ENCODE results near the gene OLFML2B. TPM values are rescaled to one million over a fixed set of nuclear protein-coding genes. Genes with fewer than 3 reads are reported as not detected.
"Not testable (repeated sequence)": the region's sequence is repeated elsewhere in the genome, so short reads cannot be mapped to it uniquely, and the experiment has no call there.

Gene OLFML2B
- total RNA-seq, 1 donor from 2014 or later = 2.4 TPM

DNA sequence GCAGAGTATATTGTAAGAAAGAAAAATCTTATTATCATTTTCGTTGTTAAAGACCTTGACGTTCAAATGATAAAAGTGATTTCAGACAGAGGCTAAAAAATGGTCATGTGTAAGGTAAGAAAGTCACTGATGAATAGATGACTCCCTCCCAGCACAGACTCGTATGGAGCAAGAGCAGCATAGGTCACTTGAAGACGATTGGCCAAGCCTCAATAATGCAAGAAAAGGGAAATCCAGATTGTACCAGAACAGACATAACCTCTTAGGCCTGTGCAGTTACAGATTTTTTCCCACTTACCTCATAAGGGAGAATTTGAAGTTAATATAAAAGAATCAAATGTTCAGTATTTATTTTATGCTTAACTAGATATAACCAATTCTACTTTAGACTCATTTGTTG is 16.3 kb upstream of the OLFML2B start:
- ATAC-seq = no peak
- no peak for DNase-seq
- intact Hi-C loops (cut with micrococcal nuclease) = no loop called here

DNA sequence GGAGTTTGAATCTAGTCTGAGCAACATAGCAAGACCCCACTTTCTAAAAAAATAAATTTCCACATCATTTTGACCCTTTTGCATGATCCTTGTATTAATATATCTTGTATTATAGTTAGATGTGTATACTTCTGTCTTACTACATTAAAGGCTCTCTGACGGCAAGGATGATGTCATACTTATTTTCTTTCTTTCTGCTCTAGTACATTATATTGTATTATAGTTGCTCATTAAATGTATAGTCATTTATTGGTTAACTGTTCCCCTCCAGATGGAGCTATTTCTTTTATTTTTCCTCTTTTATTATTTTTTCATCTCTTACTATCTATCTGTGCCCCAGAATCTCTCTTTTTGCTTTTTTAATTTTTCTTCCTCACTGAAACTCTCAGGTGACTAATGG is 15.0 kb upstream of the OLFML2B start:
- DNase-seq (no peak), ATAC-seq (no peak)
- intact Hi-C loops (cut with micrococcal nuclease) = loop anchor here (5.0 to 10.0 kb wide), 2 partner anchors 174 to 246 kb away; no protein-coding TSS in a partner anchor

DNA sequence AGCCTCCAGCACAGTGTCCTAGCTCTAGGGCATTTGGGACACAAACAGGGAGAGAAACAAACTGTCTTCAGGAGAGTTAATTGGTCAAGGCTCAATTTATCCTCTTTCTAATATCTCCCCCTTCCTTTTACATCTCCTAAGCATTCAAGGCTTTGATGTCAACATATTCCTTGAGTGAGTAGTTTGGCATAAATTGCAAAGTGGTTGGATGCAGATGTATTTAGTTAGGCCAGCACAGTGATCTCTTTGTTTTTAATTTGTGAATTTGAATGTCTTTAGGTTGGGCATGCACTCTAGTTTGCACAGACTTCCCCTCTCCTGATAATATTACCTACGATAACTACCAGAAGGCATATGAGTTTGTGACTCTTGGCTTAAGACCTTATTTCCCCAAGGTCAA is 12.5 kb upstream of the OLFML2B start:
- ATAC-seq = no peak
- intact Hi-C loops (cut with micrococcal nuclease) = loop anchor here (5.0 to 10.0 kb wide), 2 partner anchors 171 to 244 kb away; no protein-coding TSS in a partner anchor
- no peak for DNase-seq

DNA sequence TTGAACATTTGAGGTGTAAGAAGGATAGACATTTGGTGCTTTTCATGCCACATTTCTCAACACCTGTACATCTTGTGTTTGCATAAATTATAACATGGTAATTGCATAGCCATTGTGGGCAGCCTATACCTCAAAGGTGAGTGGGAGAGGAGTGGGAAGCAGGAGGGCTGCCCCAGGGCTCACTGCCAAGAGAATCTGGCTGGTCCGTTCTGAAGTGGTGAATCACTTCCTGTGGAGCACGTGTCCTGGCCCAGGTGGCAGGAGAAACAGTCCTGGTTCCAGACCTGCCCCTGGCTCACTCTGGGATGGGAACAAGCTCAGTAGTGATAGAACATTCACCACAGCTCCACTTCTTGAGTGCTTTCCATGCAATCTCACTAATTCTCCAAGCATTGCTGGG is 11.6 kb upstream of the OLFML2B start:
- intact Hi-C loops (cut with micrococcal nuclease) = loop anchor here (5.0 to 10.0 kb wide), 2 partner anchors 170 to 243 kb away; no protein-coding TSS in a partner anchor
- no peak for ATAC-seq
- no peak for DNase-seq

DNA sequence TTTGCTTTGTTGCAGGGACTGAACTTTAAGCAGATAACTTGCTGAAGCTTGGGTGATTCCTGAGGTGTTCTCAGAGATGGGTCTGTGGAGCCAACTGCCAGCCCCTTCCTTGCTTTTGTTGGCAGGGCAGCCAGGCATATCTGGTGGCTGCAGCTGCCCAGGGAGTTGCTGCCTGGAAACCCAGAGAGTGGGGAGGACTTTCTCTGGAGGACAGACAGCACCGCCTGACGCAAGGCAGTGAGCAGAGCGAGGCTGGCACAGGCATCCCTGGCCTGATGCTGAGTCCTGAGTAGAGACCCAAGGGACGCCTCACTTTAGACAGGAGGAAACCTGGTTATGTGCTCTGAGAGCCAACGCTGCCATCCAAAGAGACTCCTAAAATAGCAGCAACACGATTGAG is 9.8 kb upstream of the OLFML2B start:
- ATAC-seq = peak; percentile 95
- intact Hi-C loops (cut with micrococcal nuclease) = loop anchor here (10.0 kb wide), 1 partner anchor 169 kb away; no protein-coding TSS in a partner anchor
- DNase-seq = peak; percentile 69

DNA sequence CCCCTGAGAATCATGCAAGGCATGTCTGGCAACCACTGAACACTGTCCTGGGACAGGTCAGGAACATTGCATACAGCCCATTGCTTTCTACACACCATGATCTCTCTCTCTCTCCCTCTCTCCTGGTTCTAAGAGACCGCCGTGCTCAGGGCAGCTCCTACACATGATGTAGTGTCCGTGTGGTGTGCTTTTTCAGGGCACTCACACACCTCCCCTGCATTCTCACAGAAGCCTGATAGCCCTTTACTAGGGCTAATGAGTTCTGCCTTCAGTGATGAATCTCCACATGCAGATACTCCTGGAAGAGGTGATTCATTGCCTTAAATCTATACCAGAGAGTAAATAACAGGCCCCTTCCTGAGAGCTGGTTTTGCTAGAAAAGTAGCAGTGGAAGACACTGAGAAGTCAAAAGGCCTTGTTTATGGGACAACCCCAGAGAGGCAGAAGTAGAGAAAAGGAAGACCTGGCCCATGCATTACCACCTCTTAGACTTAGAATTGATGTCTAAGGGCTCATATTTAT is 7.2 kb upstream of the OLFML2B start:
- ATAC-seq = no peak
- no peak for DNase-seq
- intact Hi-C loops (cut with micrococcal nuclease) = loop anchor here (10.0 kb wide), 1 partner anchor 166 kb away; no protein-coding TSS in a partner anchor

DNA sequence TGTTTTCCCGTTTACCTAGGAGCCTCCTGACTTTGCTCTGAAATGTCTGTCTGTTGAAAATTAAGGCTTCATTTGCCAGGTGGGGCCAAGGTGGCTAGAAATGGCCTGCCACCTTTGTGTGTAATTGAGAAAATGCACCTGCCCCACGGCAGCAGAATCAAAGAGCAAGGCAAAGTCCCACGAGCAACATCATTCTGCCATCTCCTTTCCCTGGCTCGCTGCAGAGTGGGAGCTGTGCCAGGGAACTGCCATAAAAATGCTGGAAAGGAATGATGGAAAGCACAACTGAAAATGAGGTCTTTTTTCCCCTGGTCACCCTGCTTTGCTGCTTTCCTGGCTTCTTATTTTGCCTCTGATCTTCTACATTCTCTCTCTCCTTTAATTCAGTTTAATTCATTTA is 5.5 kb upstream of the OLFML2B start:
- no peak for DNase-seq
- ATAC-seq = no peak
- intact Hi-C loops (cut with micrococcal nuclease) = no loop called here

DNA sequence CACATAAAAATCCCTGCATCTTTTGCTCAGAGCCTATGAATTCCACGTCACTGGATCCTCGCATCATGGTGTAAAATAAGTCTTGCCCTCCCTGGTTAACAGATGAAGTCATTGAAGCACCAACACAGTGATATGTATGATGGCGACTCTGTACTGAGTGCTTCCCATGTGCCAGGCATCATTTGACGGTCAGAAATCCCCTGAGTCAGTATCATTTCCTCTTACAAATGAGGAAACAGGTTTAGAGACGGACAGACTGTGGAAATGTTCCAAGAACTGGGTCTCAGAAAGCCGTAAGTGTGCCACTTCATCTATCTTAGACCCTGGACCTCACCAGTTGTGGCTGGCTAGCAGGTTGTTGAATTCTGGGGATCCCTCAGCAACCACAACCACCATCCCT is 5.1 kb upstream of the OLFML2B start:
- ATAC-seq (no peak), DNase-seq (no peak)
- intact Hi-C loops (cut with micrococcal nuclease) = no loop called here

DNA sequence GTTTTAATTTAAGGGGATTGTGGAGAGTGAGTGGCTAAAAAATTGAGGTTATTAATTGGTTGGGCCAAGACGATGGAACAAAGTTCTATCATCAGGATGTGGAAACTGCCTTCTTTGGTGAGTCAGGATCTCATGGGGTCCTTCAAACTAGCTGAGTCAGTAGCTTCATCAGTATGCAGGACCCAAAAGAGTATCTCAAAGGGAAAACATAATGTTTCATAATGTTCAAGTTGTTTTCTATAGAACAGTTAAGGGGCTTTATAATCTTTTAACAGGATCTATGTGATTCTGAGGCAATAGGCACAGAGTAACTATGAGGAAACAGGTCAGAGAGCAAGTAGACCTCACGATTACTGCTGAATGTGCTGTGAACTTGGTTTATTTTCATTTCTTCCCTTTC is 3.2 kb upstream of the OLFML2B start:
- intact Hi-C loops (cut with micrococcal nuclease) = no loop called here
- DNase-seq (no peak), ATAC-seq (no peak)

DNA sequence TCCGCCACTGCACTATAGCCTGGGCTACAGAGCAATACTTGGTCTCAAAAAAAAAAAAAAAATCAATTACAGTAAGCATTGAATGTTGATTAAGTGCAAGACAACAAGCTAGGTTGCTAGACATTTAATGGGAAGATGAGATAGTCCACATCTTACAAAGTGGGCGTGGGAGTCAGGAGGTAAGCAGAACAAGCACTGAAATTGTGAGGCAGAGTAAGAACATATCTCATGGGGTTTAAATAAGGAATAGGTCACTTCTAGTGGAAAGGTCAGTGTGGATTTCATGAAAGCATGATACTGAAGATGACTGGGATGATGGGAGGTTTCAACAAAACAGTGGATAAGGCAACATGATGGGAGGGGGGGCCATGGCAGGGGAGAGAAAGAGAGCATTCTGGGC is 1.9 kb upstream of the OLFML2B start:
- intact Hi-C loops (cut with micrococcal nuclease) = no loop called here
- DNase-seq (no peak), ATAC-seq (no peak)

DNA sequence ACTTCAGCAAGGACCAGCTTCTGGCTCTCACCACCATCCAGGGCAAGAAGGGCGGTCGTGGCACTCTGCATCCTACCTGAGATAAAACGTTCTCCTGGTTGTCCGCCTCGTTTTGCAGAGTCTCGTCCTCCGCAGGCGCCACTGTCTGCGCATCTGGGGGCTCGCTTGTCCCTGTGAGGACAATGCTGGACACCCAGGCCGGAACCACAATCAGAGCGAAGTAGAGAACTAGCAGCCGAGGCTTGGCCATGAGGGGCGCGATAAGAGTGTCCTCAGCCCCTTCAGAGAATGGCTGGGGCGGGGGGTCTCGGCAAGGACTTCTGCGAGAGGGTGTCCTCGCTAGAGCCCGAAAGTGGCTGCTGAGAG is 505 bp downstream of the OLFML2B start:
- intact Hi-C loops (cut with micrococcal nuclease) = no loop called here
- no peak for DNase-seq
- peak; percentile 2 for ATAC-seq

DNA sequence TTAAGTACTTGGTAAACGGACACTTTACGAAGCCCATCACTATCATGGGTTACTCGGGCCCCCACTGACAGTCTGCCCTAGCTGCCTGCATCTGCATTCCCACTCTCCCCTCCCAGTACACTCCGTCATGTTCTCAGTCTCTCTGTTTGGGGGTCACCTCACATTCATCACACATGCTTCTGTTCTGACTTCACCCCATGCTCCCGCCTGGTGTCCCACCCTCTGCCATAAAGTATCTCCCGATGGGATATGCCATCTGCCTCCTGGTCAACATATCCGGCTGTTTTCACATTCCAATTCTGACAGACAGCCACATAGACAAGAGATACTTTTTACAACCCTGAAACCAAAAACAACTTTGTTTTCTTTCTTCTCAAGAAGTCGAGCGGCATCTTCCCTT is 1.0 kb downstream of the OLFML2B start:
- DNase-seq = no peak
- intact Hi-C loops (cut with micrococcal nuclease) = no loop called here
- ATAC-seq = no peak

DNA sequence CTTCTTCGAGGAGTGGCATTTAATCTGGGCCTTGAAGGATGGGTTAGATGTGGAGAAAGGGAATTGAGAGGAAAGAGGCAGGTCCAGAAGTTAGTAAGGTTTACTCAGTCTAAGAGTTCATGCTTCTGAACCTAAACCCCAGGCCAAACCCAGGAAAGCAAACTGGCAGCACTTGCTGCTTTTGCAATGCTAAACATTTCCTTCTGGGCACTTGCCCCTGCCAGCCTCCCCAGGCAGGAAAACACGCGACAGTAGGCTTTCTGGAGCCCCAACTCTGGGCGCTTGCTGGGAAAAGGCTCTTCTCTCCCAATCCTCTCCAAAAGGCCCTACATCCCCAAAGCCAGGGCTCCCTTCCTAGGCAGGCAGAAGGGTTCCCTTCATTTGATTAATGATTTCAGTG is 2.5 kb downstream of the OLFML2B start:
- intact Hi-C loops (cut with micrococcal nuclease) = no loop called here
- no peak for ATAC-seq
- DNase-seq = no peak

DNA sequence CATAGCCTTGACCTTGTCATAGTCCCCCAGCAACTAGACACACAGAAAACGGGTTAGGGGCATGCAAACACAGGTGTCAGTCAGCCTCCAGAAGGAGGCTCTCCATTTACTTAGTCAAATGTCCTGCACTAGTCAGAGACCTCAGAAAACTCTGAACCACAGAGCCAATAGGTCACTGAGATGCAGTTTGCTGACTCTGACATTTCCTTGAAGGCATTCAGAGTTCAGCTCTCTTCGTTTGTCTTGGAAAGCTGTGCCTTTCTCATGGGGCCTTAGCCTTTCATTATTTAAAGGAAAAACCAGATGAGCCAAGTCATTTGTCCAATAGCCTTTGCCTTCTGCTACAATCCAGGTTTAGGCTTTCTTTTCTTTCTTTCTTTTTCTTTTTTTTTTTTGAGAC is 3.5 kb downstream of the OLFML2B start:
- intact Hi-C loops (cut with micrococcal nuclease) = no loop called here
- no peak for ATAC-seq
- DNase-seq = no peak

DNA sequence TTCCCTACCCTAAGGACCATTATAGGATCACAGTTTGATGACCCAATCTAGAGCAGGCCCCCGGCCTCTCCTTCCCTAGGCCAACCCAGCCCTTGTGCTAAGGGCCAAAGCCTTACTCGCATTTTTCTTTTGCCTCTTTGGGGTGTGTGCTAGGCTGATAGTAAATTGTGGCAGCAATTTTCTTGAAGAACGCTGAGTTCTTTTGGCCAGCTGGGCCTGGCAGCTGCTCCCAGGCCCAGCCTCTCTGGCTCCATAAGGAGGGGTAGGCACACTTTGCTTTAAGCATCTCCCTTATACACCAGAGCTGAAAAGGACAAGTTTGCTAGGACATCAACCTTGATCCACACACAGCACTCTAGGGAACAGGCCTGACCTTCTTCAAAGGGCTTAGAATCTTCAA is 4.2 kb downstream of the OLFML2B start:
- ATAC-seq (peak; percentile 2), DNase-seq (no peak)
- intact Hi-C loops (cut with micrococcal nuclease) = no loop called here

DNA sequence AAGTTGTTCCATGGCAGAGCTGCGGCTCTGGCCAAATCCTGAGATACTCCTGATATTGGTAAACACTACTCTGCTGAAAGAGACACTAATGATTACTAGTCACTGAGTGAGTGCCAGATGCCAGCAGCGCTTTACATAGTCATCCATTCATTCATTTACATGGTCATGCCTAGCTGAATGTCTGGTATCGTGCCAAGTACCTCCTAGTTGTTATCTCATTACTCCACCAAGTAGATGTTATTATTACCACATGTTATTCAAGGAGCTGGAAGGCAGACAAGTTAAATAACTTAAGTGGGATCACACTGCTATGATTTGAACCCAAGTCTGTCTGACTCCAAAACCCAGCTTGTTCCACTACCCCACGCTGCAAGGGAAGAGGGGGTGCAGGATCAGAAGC is 4.7 kb downstream of the OLFML2B start:
- ATAC-seq = peak; percentile 30
- intact Hi-C loops (cut with micrococcal nuclease) = no loop called here
- no peak for DNase-seq

DNA sequence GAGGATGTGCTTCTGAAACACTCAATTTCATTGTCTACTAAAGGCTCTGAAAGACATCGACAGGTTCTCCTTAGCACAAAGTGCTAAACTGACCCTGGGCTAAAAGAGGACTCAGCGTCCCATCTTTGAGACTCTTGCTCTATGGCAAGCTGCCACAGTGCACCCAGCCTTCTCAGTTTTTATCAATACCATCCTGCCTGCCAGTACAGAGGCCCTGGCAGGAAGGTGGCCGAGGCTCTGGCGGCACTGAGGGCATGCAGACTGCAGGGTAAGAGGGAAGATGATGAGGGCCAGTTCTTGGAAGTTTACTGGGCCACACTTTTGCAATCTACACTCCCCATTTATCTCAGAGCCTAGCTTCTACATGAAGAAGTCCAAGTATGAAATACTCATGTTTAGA is 5.3 kb downstream of the OLFML2B start:
- intact Hi-C loops (cut with micrococcal nuclease) = no loop called here
- ATAC-seq = peak; percentile 84
- DNase-seq = peak; percentile 62

DNA sequence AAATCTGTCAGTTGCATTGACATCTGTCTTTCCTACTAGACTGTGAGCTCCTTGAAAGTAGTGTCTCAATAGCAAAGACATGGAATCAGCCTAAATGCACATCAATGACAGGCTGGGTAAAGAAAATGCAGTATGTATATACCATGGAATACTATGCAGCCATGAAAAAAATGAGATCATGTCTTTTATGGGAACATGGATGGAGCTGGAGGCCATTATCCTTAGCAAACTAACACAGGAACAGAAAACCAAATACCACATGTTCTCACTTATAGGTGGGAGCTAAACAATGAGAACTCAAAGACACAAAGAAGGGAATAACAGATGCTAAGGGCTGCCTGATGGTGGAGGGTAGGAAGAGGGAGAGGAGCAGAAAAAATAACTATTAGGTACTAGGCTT is 5.9 kb downstream of the OLFML2B start:
- intact Hi-C loops (cut with micrococcal nuclease); DNase-seq; ATAC-seq: not testable (repeated sequence)

DNA sequence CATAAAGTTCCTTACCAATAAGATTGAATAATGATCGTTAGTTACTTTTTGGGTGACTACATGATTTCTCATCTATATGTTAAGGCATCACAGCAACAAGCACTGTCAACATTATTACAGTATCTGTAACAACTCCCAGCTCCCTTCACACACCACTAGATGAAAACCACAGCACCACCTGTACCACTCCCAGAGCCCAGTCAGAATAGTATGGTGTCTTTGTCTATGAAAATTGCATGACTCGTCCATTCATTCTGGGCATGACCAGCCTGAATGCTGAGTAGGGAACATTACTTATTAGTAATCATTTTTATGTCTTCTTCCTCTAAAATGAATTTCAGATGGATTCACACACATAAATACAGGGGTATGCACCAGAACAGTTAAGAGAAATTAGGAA is 7.0 kb downstream of the OLFML2B start:
- ATAC-seq (no peak), DNase-seq (no peak)
- intact Hi-C loops (cut with micrococcal nuclease) = no loop called here

DNA sequence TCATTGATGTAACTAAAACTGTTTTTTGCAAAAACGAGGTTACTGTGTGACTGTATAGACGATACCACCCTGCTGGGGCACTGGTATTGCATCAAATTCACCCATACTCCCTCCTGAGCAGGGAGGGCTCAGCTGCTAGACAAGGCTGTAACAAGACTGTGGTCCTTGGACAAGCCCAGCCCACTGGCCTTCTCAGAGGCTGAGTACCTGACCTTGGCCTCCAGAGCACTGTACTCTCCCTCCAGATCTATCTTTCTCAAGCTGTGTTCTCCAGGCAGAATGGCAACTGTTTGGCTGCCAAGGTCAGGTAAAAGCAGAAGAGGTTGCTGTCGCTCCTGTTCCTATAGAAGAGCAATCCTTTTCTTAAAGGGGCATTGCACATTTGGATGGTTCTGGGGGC is 8.5 kb downstream of the OLFML2B start:
- no peak for ATAC-seq
- intact Hi-C loops (cut with micrococcal nuclease) = no loop called here
- no peak for DNase-seq

DNA sequence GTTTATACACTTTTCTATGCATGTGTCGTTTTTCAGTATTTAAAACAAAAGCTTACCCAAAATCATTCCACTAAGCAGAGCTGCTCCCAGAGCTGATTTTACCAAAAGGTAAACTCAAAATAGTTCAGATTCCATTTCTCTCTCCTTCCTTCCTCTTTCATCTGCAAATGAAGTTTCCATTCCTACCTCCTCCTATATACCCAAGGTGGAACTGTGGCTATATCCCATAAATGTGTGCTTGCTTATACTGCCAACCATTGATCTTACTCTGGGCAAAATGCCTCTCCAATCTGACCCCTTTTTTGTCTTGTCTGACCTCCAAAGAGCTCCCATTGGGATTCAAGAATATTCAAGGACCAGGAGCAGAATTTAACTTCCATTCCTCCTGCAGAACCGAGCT is 9.5 kb downstream of the OLFML2B start:
- DNase-seq (no peak), ATAC-seq (no peak)
- intact Hi-C loops (cut with micrococcal nuclease) = no loop called here

DNA sequence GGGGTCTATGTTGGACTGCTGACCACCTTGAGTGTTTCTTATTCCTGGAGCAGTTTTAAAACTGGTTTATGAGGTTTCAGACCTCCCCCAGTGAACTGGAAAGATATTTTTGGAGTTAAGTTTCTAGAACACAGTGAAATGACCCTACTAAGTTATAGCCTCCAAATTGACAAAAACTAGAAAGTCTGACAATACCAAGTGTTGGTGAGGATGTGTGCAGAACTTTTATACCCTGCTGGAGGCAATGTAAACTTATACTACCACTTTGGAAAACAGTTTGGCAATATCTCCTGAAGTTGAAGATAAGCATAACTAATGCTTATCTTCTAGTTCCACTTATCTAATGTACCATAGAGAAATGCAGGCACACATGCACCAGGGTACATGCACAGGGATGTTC is 10.4 kb downstream of the OLFML2B start:
- intact Hi-C loops (cut with micrococcal nuclease) = no loop called here
- no peak for DNase-seq
- ATAC-seq = no peak
